HG03159 (cell line): Measurements from ENCODE around the gene SPAAR.

Experiments used
- ATAC-seq: cut with Tn5 transposase; IDR thresholded peaks from one replicate; pipeline ENCODE4 v1.9.1; 2021; ENCODE audit warnings: mild to moderate bottlenecking, moderate library complexity; ENCODE audit not compliant: unreplicated experiment

SPAAR gene

GRCh38 chr9:35945341-35946018 is 36.2 kb downstream of the SPAAR start:
- no peak for ATAC-seq

GRCh38 chr9:35948451-35948850 is 39.2 kb downstream of the SPAAR start:
- ATAC-seq: no peak

- no peak for ATAC-seq
Measured at GRCh38 chr9:35948901-35949318, 39.6 kb downstream of the SPAAR start.

GRCh38 chr9:35951736-35952135 is 42.4 kb downstream of the SPAAR start:
- ATAC-seq: no peak

GRCh38 chr9:35952526-35953191 is 43.4 kb downstream of the SPAAR start:
- no peak for ATAC-seq

GRCh38 chr9:35954942-35955546 is 45.8 kb downstream of the SPAAR start:
- ATAC-seq: no peak

- ATAC-seq: no peak
Measured at GRCh38 chr9:35956651-35957050, 47.4 kb downstream of the SPAAR start.

- ATAC-seq: no peak
Measured at GRCh38 chr9:35958104-35958837, 49.0 kb downstream of the SPAAR start, which contains the start of gene OR2S2. OR2S2 (minus strand) TSS chr9:35958154; CDS start chr9:35958098, 56 bp downstream.

- ATAC-seq: no peak
Measured at GRCh38 chr9:35960039-35960655, 50.9 kb downstream of the SPAAR start.
